DOHH2 (cell line): ENCODE measurements around the gene AXIN2.

ENCODE experiments used
- H3F3A ChIP-seq: fragments of 200-600 bp; sonication (generic), shearing (Covaris generic); 2 replicates; pipeline ENCODE4 v1.6.0; 2016; ENCODE audit warnings: antibody characterized with exemption, mild to moderate bottlenecking; ENCODE audit not compliant: control insufficient read depth, insufficient read depth
- H3K27ac ChIP-seq: fragments of 200-600 bp; sonication (generic); 2 replicates; pipeline ENCODE4 v1.5.1; 2014; ENCODE audit warnings: low read depth, mild to moderate bottlenecking, low read length, moderate library complexity
- H3K27me3 ChIP-seq: fragments of 200-600 bp; sonication (generic); 2 replicates; pipeline ENCODE4 v1.6.1; 2014; ENCODE audit warnings: mild to moderate bottlenecking, low read length, mixed read lengths; ENCODE audit not compliant: control insufficient read depth
- H3K36me3 ChIP-seq: fragments of 200-600 bp; sonication (generic); 2 replicates; pipeline ENCODE4 v1.6.1; 2014; ENCODE audit warnings: mild to moderate bottlenecking, low read length, moderate library complexity, mixed read lengths; ENCODE audit not compliant: control insufficient read depth
- H3K4me1 ChIP-seq: fragments of 200-600 bp; sonication (generic); 2 replicates; pipeline ENCODE4 v1.6.1; 2014; ENCODE audit warnings: mild to moderate bottlenecking, low read length, mixed read lengths; ENCODE audit not compliant: control insufficient read depth
- H3K4me2 ChIP-seq: fragments of 200-600 bp; sonication (generic); 2 replicates; pipeline ENCODE4 v1.6.0; 2014; ENCODE audit warnings: mild to moderate bottlenecking, low read length, moderate library complexity
- H3K4me3 ChIP-seq: fragments of 200-600 bp; sonication (generic); 2 replicates; pipeline ENCODE4 v1.5.1; 2014; ENCODE audit warnings: mild to moderate bottlenecking, low read length, mixed read lengths
- H3K79me2 ChIP-seq: fragments of 200-600 bp; sonication (generic); 2 replicates; pipeline ENCODE4 v1.6.1; 2014; ENCODE audit warnings: mild to moderate bottlenecking, low read length, mixed read lengths; ENCODE audit not compliant: control insufficient read depth
- H3K9me2 ChIP-seq: fragments of 200-600 bp; sonication (generic); replicated peaks from 2 replicates; pipeline ENCODE4 v1.6.1; 2014; ENCODE audit warnings: mild to moderate bottlenecking, low read length, mixed read lengths; ENCODE audit not compliant: control insufficient read depth
- H3K9me3 ChIP-seq: fragments of 200-600 bp; sonication (generic); 2 replicates; pipeline ENCODE4 v1.6.1; 2014; ENCODE audit warnings: antibody characterized with exemption, low read length, mixed read lengths; ENCODE audit not compliant: control insufficient read depth, insufficient read depth
- H4K20me1 ChIP-seq: fragments of 200-600 bp; sonication (generic); 2 replicates; pipeline ENCODE4 v1.6.0; 2014; ENCODE audit warnings: low read depth, mild to moderate bottlenecking, antibody characterized with exemption, low read length, moderate library complexity; ENCODE audit not compliant: control insufficient read depth, insufficient read depth
- CTCF ChIP-seq: fragments of 200-600 bp; sonication (generic); IDR thresholded peaks from one replicate; pipeline ENCODE4 v1.5.1; 2014; ENCODE audit warnings: antibody characterized with exemption, mild to moderate bottlenecking, low read depth, low read length; ENCODE audit not compliant: poor library complexity, severe bottlenecking
- EZH2phosphoT487 ChIP-seq: fragments of 200-600 bp; sonication (generic); IDR thresholded peaks from 2 replicates; pipeline ENCODE4 v1.6.1; 2017; ENCODE audit warnings: borderline replicate concordance, mild to moderate bottlenecking, antibody characterized with exemption, low read length, moderate library complexity, mixed read lengths

The AXIN2 gene

GRCh38 chr17:65587534-65588180 is 26.2 kb upstream of the AXIN2 start:
- Histone ChIP-seq H3K9me3 (no peaks in the 10 kb centered on the region), H3K36me3 (no peaks in the 10 kb centered on the region), H3K79me2 (no peaks in the 10 kb centered on the region), H3K4me1 (no peaks in the 10 kb centered on the region), H3K4me2 (no peak overlapping the region), H3K27ac (no peak overlapping the region), H3K4me3 (no peak overlapping the region), H3F3A (no peaks in the 10 kb centered on the region), H3K9me2 (no peaks in the 10 kb centered on the region), H3K27me3 (no peaks in the 10 kb centered on the region), H4K20me1 (no peaks in the 10 kb centered on the region)
- TF ChIP-seq CTCF (no peak), EZH2phosphoT487 (no peak)

- TF ChIP-seq CTCF (no peak), EZH2phosphoT487 (no peak)
- Histone ChIP-seq H3K4me2 (no peak overlapping the region), H3K79me2 (no peaks in the 10 kb centered on the region), H3K9me3 (no peaks in the 10 kb centered on the region), H3K27me3 (no peaks in the 10 kb centered on the region), H3K9me2 (no peaks in the 10 kb centered on the region), H3K4me1 (no peaks in the 10 kb centered on the region), H3K27ac (no peak overlapping the region), H3K36me3 (no peaks in the 10 kb centered on the region), H3K4me3 (no peak overlapping the region), H4K20me1 (no peaks in the 10 kb centered on the region), H3F3A (no peaks in the 10 kb centered on the region)
Measured at GRCh38 chr17:65586899-65587298, 25.5 kb upstream of the AXIN2 start.

- H3K9me2 ChIP-seq, result no peaks in the 10 kb centered on the region
- no peak overlapping the region for H3K4me2 ChIP-seq
- H3K27ac ChIP-seq, result no peak overlapping the region
Measured at GRCh38 chr17:65584604-65585521, 23.4 kb upstream of the AXIN2 start.

More at GRCh38 chr17:65584604-65585521, 23.4 kb upstream of the AXIN2 start:
- H3K9me3 ChIP-seq, result no peaks in the 10 kb centered on the region
- H4K20me1 ChIP-seq, result no peaks in the 10 kb centered on the region
- H3F3A ChIP-seq, result no peaks in the 10 kb centered on the region
- no peaks in the 10 kb centered on the region for H3K79me2 ChIP-seq
- no peaks in the 10 kb centered on the region for H3K27me3 ChIP-seq
- no peaks in the 10 kb centered on the region for H3K4me1 ChIP-seq
- no peaks in the 10 kb centered on the region for H3K36me3 ChIP-seq
- no peak for TF ChIP-seq EZH2phosphoT487
- no peak for TF ChIP-seq CTCF
- H3K4me3 ChIP-seq, result no peak overlapping the region
